ENCODE measurements around the gene CSGALNACT2.

- no peak for TF ChIP-seq POU2F2 (IDR thresholded peaks at IDR 0.05; ENCODE audit: borderline replicate concordance, low read depth, low read length)
- TF ChIP-seq RFX5 (IDR thresholded peaks at IDR 0.05; ENCODE audit: low read depth, low read length): no peak
- TF ChIP-seq, protein P1, sequence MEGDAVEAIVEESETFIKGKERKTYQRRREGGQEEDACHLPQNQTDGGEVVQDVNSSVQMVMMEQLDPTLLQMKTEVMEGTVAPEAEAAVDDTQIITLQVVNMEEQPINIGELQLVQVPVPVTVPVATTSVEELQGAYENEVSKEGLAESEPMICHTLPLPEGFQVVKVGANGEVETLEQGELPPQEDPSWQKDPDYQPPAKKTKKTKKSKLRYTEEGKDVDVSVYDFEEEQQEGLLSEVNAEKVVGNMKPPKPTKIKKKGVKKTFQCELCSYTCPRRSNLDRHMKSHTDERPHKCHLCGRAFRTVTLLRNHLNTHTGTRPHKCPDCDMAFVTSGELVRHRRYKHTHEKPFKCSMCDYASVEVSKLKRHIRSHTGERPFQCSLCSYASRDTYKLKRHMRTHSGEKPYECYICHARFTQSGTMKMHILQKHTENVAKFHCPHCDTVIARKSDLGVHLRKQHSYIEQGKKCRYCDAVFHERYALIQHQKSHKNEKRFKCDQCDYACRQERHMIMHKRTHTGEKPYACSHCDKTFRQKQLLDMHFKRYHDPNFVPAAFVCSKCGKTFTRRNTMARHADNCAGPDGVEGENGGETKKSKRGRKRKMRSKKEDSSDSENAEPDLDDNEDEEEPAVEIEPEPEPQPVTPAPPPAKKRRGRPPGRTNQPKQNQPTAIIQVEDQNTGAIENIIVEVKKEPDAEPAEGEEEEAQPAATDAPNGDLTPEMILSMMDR (IDR thresholded peaks at IDR 0.05 in 2 of 3, conservative IDR thresholded peaks at IDR 0.05 in 1 of 3; ENCODE audit: control insufficient read depth in 2 of 3, extremely low read depth in 1 of 3, insufficient read depth in 1 of 3, low read depth in 3 of 3, low read length in 3 of 3): no peak
- no peak for TF ChIP-seq LARP7 (IDR thresholded peaks at IDR 0.05)
- TF ChIP-seq MYC (IDR thresholded peaks at IDR 0.05; ENCODE audit: insufficient read depth, insufficient read length, insufficient replicate concordance, low read length, severe bottlenecking): no peak
- no peak for TF ChIP-seq IRF4 (IDR thresholded peaks at IDR 0.05; ENCODE audit: low read depth, low read length)
- TF ChIP-seq SMC3 (IDR thresholded peaks at IDR 0.05; ENCODE audit: borderline replicate concordance, low read length): no peak
- no peak for TF ChIP-seq JUNB (IDR thresholded peaks at IDR 0.05)
- TF ChIP-seq EP300 (IDR thresholded peaks at IDR 0.05; ENCODE audit: borderline replicate concordance in 1 of 2, control insufficient read depth in 1 of 2, low read depth in 2 of 2, low read length in 2 of 2): no peak
- no peak for TF ChIP-seq POLR2A (IDR thresholded peaks at IDR 0.05; ENCODE audit: low read depth, low read length)
Measured at GRCh38 chr10:43210556-43210955, 72.3 kb downstream of the CSGALNACT2 start.
